Left ventricle myocardium superior (tissue), 1 donor: Measurements from ENCODE around the gene MRPL48. TPM values are rescaled to one million over a fixed set of nuclear protein-coding genes. Genes with fewer than 3 reads are reported as not detected.

Source experiments
- ATAC-seq: fragments of 200-7000 bp; cut with Tn5 transposase; one replicate; pipeline ENCODE4 v1.9.1; 2020; ENCODE audit warnings: mild to moderate bottlenecking, moderate library complexity
- DNase-seq: peaks from one replicate; pipeline ENCODE4 v3.0.0-alpha.2; 2020
- intact Hi-C: fragments of 100-400 bp; cut with micrococcal nuclease; formaldehyde crosslinking; loops from one replicate; pipeline ENCODE4 v1.11.0; 2022
- total RNA-seq: library from RNA; stranded (reverse); fragmentation: NEBNext Ultra II Directional; extraction: Animal tissue kit (Norgen Biotek cat#: 25700); gene quantifications from one replicate; pipeline ENCODE4 v1.2.1, GENCODE V29; 2021
- donor health status: DM: no; HTN: yes; CAD: no; lungs with severe emphysema.

The MRPL48 gene
- total RNA-seq, 1 donor from 2014 or later = 44.7 TPM

- no peak for ATAC-seq
- intact Hi-C loops = no loop called here
- no peak for DNase-seq
These were observed 31.2 kb downstream of the MRPL48 start for GRCh38 chr11:73818846-73819245.

GRCh38 chr11:73830261-73830660 is 42.6 kb downstream of the MRPL48 start:
- ATAC-seq = no peak
- no peak for DNase-seq
- intact Hi-C loops = no loop called here

GRCh38 chr11:73833067-73833466 is 45.4 kb downstream of the MRPL48 start:
- ATAC-seq (no peak), DNase-seq (no peak)
- intact Hi-C loops = no loop called here

- peak; percentile 61 for ATAC-seq
- no peak for DNase-seq
- intact Hi-C loops = no loop called here
These were observed 50.9 kb downstream of the MRPL48 start for GRCh38 chr11:73838443-73839122.

- DNase-seq = no peak
- intact Hi-C loops = no loop called here
- ATAC-seq = peak; percentile 64
These were observed 51.4 kb downstream of the MRPL48 start for GRCh38 chr11:73839123-73839457.

- intact Hi-C loops = no loop called here
- DNase-seq (no peak), ATAC-seq (peak; percentile 88)
These were observed 63.5 kb downstream of the MRPL48 start for GRCh38 chr11:73851046-73851764.

GRCh38 chr11:73852049-73852448 is 64.4 kb downstream of the MRPL48 start:
- DNase-seq = no peak
- ATAC-seq = peak; percentile 54
- intact Hi-C loops = no loop called here

- DNase-seq (no peak), ATAC-seq (no peak)
- intact Hi-C loops = no loop called here
These were observed 67.0 kb downstream of the MRPL48 start for GRCh38 chr11:73854680-73855079.

GRCh38 chr11:73856031-73856567 is 68.4 kb downstream of the MRPL48 start:
- peak; percentile 59 for ATAC-seq
- no peak for DNase-seq
- intact Hi-C loops = no loop called here

GRCh38 chr11:73859671-73860070 is 72.0 kb downstream of the MRPL48 start:
- intact Hi-C loops = no loop called here

GRCh38 chr11:73860202-73860601 is 72.5 kb downstream of the MRPL48 start:
- intact Hi-C loops = no loop called here
- ATAC-seq (no peak), DNase-seq (no peak)

More at GRCh38 chr11:73859671-73860070, 72.0 kb downstream of the MRPL48 start:
- no peak for DNase-seq
- ATAC-seq = no peak

GRCh38 chr11:73862986-73863385 is 75.3 kb downstream of the MRPL48 start:
- intact Hi-C loops = no loop called here
- no peak for ATAC-seq
- no peak for DNase-seq

- DNase-seq = peak; percentile 37
These were observed 78.5 kb downstream of the MRPL48 start for GRCh38 chr11:73866095-73866579.

GRCh38 chr11:73866586-73866996 is 78.9 kb downstream of the MRPL48 start:
- DNase-seq (no peak), ATAC-seq (peak; percentile 73)
- intact Hi-C loops = no loop called here

More at GRCh38 chr11:73866095-73866579, 78.5 kb downstream of the MRPL48 start:
- intact Hi-C loops = no loop called here
- peak; percentile 47 for ATAC-seq

- DNase-seq (no peak), ATAC-seq (peak; percentile 12)
- intact Hi-C loops = no loop called here
These were observed 81.8 kb downstream of the MRPL48 start for GRCh38 chr11:73869332-73869949.

- ATAC-seq (no peak), DNase-seq (no peak)
- intact Hi-C loops = no loop called here
These were observed 82.6 kb downstream of the MRPL48 start for GRCh38 chr11:73870261-73870660.

- ATAC-seq (no peak), DNase-seq (no peak)
- intact Hi-C loops = no loop called here
These were observed 85.2 kb downstream of the MRPL48 start for GRCh38 chr11:73872749-73873357.

- DNase-seq = no peak
- intact Hi-C loops = no loop called here
- no peak for ATAC-seq
These were observed 87.7 kb downstream of the MRPL48 start for GRCh38 chr11:73875380-73875779.

GRCh38 chr11:73875840-73876239 is 88.2 kb downstream of the MRPL48 start:
- ATAC-seq = no peak
- intact Hi-C loops = no loop called here
- DNase-seq = no peak
